Measurements from ENCODE around the gene PKD2.

PKD2 gene

GRCh38 chr4:87975466-87975865, 32.0 kb upstream of the PKD2 start, which contains the start of gene SPP1:
Gene SPP1 (plus strand): TSS chr4:87975714. CDS start chr4:87976896, 1,182 bp downstream.
- Histone ChIP-seq H3K9me3 (ENCODE audit: control insufficient read depth, low read length) (no peaks in the 10 kb centered on the region), H3K36me3 (ENCODE audit: control insufficient read depth, insufficient read depth, low read length, severe bottlenecking) (no peaks in the 10 kb centered on the region), H3K4me3 (ENCODE audit: low read length) (no peak within 1 kb of the TSS), H3K4me1 (ENCODE audit: control insufficient read depth, insufficient read depth, low read length) (peaks cover 19% of the 10 kb centered on the region), H3K27me3 (replicated peaks; ENCODE audit: control insufficient read depth, insufficient read depth, low read length) (no peaks in the 10 kb centered on the region), H3K9ac (ENCODE audit: low read length) (no peak within 1 kb of the TSS)
- peak; percentile 4 for DNase-seq (ENCODE audit: low read depth)

- no peak for DNase-seq (ENCODE audit: low read depth)
- Histone ChIP-seq H3K4me3 (ENCODE audit: low read length) (no peak overlapping the region), H3K36me3 (ENCODE audit: control insufficient read depth, insufficient read depth, low read length, severe bottlenecking) (no peaks in the 10 kb centered on the region), H3K27me3 (replicated peaks; ENCODE audit: control insufficient read depth, insufficient read depth, low read length) (no peaks in the 10 kb centered on the region), H3K4me1 (ENCODE audit: control insufficient read depth, insufficient read depth, low read length) (peaks cover 16% of the 10 kb centered on the region), H3K9ac (ENCODE audit: low read length) (no peak overlapping the region), H3K9me3 (ENCODE audit: control insufficient read depth, low read length) (no peaks in the 10 kb centered on the region)
Measured at GRCh38 chr4:87977521-87978278, 29.7 kb upstream of the PKD2 start.

DNA sequence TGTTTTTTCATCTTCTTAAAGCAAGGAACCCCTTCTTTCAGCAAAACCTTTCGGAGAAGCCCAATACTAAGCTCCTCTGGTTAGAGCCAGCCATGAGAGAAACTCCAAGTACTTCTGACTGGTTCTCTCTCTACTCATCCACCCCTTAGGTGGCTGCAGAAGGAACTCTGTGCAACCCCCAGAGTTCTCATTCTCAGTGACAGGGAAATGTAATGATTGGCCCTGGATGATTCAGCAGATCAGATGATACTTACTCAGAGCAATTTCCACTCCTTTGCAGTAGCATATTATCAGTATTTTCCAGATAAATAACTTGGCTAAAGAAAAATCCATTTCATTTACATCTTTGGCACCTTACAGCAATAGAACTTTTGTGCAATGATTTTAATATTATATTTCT, 28.8 kb upstream of the PKD2 start:
- Histone ChIP-seq H3K4me1 (ENCODE audit: control insufficient read depth, insufficient read depth, low read length) (peaks cover 7% of the 10 kb centered on the region), H3K27me3 (replicated peaks; ENCODE audit: control insufficient read depth, insufficient read depth, low read length) (no peaks in the 10 kb centered on the region)
- DNase-seq (ENCODE audit: low read depth), result no peak

DNA sequence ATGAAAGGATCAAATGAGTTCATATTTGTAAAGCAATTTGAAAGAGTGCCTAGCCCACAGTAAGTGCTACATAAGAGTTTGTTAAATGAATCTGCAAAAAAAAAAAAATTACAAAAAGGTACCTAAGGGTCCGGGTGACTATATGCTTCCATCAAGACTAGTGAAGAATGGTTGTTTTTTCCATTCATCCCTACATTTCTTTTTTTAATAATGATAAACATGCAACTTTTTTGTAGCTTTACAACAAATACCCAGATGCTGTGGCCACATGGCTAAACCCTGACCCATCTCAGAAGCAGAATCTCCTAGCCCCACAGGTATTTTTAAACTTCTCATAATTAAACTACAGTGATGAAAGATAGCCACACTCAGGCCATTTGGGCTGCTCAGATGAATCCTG, 27.6 kb upstream of the PKD2 start:
- H3K4me3 ChIP-seq (ENCODE audit: low read length), result no peak overlapping the region
- no peaks in the 10 kb centered on the region for H3K27me3 ChIP-seq (replicated peaks; ENCODE audit: control insufficient read depth, insufficient read depth, low read length)
- no peaks in the 10 kb centered on the region for H3K9me3 ChIP-seq (ENCODE audit: control insufficient read depth, low read length)
- peaks cover 4% of the 10 kb centered on the region for H3K4me1 ChIP-seq (ENCODE audit: control insufficient read depth, insufficient read depth, low read length)
- H3K36me3 ChIP-seq (ENCODE audit: control insufficient read depth, insufficient read depth, low read length, severe bottlenecking), result no peaks in the 10 kb centered on the region
- no peak overlapping the region for H3K9ac ChIP-seq (ENCODE audit: low read length)
- DNase-seq (ENCODE audit: low read depth), result no peak

More for the DNA sequence above, 28.8 kb upstream of the PKD2 start:
- H3K9me3 ChIP-seq (ENCODE audit: control insufficient read depth, low read length), result no peaks in the 10 kb centered on the region
- no peak overlapping the region for H3K9ac ChIP-seq (ENCODE audit: low read length)
- H3K36me3 ChIP-seq (ENCODE audit: control insufficient read depth, insufficient read depth, low read length, severe bottlenecking), result no peaks in the 10 kb centered on the region
- H3K4me3 ChIP-seq (ENCODE audit: low read length), result no peak overlapping the region

- H3K9ac ChIP-seq (ENCODE audit: low read length), result no peak overlapping the region
Measured at GRCh38 chr4:87981486-87981885, 25.9 kb upstream of the PKD2 start.

GRCh38 chr4:87982036-87982435, 25.4 kb upstream of the PKD2 start:
- no peak for DNase-seq (ENCODE audit: low read depth)
- Histone ChIP-seq H3K9ac (ENCODE audit: low read length) (no peak overlapping the region), H3K4me3 (ENCODE audit: low read length) (no peak overlapping the region), H3K4me1 (ENCODE audit: control insufficient read depth, insufficient read depth, low read length) (peaks cover 4% of the 10 kb centered on the region), H3K27me3 (replicated peaks; ENCODE audit: control insufficient read depth, insufficient read depth, low read length) (no peaks in the 10 kb centered on the region), H3K9me3 (ENCODE audit: control insufficient read depth, low read length) (no peaks in the 10 kb centered on the region), H3K36me3 (ENCODE audit: control insufficient read depth, insufficient read depth, low read length, severe bottlenecking) (no peaks in the 10 kb centered on the region)

More at GRCh38 chr4:87981486-87981885, 25.9 kb upstream of the PKD2 start:
- Histone ChIP-seq H3K9me3 (ENCODE audit: control insufficient read depth, low read length) (no peaks in the 10 kb centered on the region), H3K4me1 (ENCODE audit: control insufficient read depth, insufficient read depth, low read length) (peaks cover 4% of the 10 kb centered on the region), H3K36me3 (ENCODE audit: control insufficient read depth, insufficient read depth, low read length, severe bottlenecking) (no peaks in the 10 kb centered on the region), H3K27me3 (replicated peaks; ENCODE audit: control insufficient read depth, insufficient read depth, low read length) (no peaks in the 10 kb centered on the region), H3K4me3 (ENCODE audit: low read length) (no peak overlapping the region)
- no peak for DNase-seq (ENCODE audit: low read depth)

- peaks cover 4% of the 10 kb centered on the region for H3K4me1 ChIP-seq (ENCODE audit: control insufficient read depth, insufficient read depth, low read length)
- DNase-seq (ENCODE audit: low read depth), result no peak
- no peak overlapping the region for H3K9ac ChIP-seq (ENCODE audit: low read length)
- H3K4me3 ChIP-seq (ENCODE audit: low read length), result no peak overlapping the region
- H3K36me3 ChIP-seq (ENCODE audit: control insufficient read depth, insufficient read depth, low read length, severe bottlenecking), result no peaks in the 10 kb centered on the region
- no peaks in the 10 kb centered on the region for H3K9me3 ChIP-seq (ENCODE audit: control insufficient read depth, low read length)
- H3K27me3 ChIP-seq (replicated peaks; ENCODE audit: control insufficient read depth, insufficient read depth, low read length), result no peaks in the 10 kb centered on the region
Measured at GRCh38 chr4:87982446-87983010, 24.9 kb upstream of the PKD2 start.

GRCh38 chr4:87983996-87984395, 23.4 kb upstream of the PKD2 start:
- Histone ChIP-seq H3K36me3 (ENCODE audit: control insufficient read depth, insufficient read depth, low read length, severe bottlenecking) (no peaks in the 10 kb centered on the region), H3K27me3 (replicated peaks; ENCODE audit: control insufficient read depth, insufficient read depth, low read length) (no peaks in the 10 kb centered on the region), H3K4me3 (ENCODE audit: low read length) (no peak overlapping the region), H3K9ac (ENCODE audit: low read length) (no peak overlapping the region), H3K4me1 (ENCODE audit: control insufficient read depth, insufficient read depth, low read length) (no peaks in the 10 kb centered on the region), H3K9me3 (ENCODE audit: control insufficient read depth, low read length) (no peaks in the 10 kb centered on the region)
- DNase-seq (ENCODE audit: low read depth), result no peak

DNA sequence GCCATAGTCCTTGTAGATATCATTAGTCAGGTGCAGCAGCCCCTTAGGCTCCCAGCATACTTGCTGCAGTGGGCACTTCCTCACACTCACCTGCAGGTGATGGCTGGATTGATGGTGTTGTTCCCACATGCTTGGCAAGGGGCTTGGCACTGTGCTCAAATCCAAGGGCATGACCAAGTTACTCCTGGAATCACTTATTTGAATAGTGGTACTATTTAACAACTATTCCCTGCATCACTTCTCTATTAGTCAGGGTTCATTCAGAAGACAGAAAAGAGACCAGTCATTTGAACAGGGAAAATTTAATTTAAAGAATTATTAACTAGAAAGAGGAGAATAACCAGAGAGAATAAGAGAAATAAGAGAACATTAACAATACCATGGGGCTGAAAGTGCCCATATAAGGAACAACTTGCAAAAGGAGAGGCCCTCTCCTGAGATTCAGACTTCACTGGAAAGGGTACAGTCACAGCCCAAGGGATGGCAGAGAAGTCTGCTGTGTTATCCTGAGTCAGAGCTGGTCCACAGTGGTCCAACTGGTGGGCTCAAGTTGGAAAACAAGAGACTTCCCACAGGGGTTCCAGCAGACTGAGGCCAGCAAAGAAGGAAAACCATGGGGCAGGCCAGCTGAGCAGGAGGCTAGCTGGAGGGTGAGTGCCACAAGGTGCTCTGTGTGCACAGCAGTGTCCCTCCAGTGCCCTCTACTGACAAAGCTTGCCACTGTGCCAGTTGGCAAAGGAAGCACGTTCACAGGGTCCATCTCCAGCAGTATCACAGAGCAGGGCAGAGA, 22.1 kb upstream of the PKD2 start:
- H3K9ac ChIP-seq (ENCODE audit: low read length), result no peak overlapping the region
- no peaks in the 10 kb centered on the region for H3K36me3 ChIP-seq (ENCODE audit: control insufficient read depth, insufficient read depth, low read length, severe bottlenecking)
- H3K27me3 ChIP-seq (replicated peaks; ENCODE audit: control insufficient read depth, insufficient read depth, low read length), result no peaks in the 10 kb centered on the region
- peak; percentile 41 for DNase-seq (ENCODE audit: low read depth)
- H3K4me3 ChIP-seq (ENCODE audit: low read length), result no peak overlapping the region
- no peaks in the 10 kb centered on the region for H3K9me3 ChIP-seq (ENCODE audit: control insufficient read depth, low read length)
- no peaks in the 10 kb centered on the region for H3K4me1 ChIP-seq (ENCODE audit: control insufficient read depth, insufficient read depth, low read length)

DNA sequence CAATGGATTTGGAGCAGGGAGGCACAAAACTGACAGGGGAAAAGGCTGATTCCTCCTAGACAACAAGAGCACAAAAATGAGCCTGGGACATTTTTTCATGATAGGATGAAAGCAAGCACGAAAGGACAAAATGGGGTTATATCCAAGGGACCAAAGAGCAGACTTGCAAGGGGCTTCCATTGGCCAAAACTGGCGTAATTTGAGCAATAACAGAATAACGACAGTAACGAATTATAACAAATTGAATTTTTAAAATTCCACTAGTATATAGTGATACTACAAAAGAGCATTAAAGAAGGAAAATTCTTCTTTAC, 21.6 kb upstream of the PKD2 start:
- Histone ChIP-seq H3K9ac (ENCODE audit: low read length) (no peak overlapping the region), H3K4me3 (ENCODE audit: low read length) (no peak overlapping the region), H3K27me3 (replicated peaks; ENCODE audit: control insufficient read depth, insufficient read depth, low read length) (no peaks in the 10 kb centered on the region), H3K36me3 (ENCODE audit: control insufficient read depth, insufficient read depth, low read length, severe bottlenecking) (no peaks in the 10 kb centered on the region), H3K9me3 (ENCODE audit: control insufficient read depth, low read length) (no peaks in the 10 kb centered on the region), H3K4me1 (ENCODE audit: control insufficient read depth, insufficient read depth, low read length) (no peaks in the 10 kb centered on the region)
- no peak for DNase-seq (ENCODE audit: low read depth)

- Histone ChIP-seq H3K9ac (ENCODE audit: low read length) (no peak overlapping the region), H3K9me3 (ENCODE audit: control insufficient read depth, low read length) (no peaks in the 10 kb centered on the region), H3K27me3 (replicated peaks; ENCODE audit: control insufficient read depth, insufficient read depth, low read length) (no peaks in the 10 kb centered on the region), H3K4me3 (ENCODE audit: low read length) (no peak overlapping the region), H3K4me1 (ENCODE audit: control insufficient read depth, insufficient read depth, low read length) (no peaks in the 10 kb centered on the region), H3K36me3 (ENCODE audit: control insufficient read depth, insufficient read depth, low read length, severe bottlenecking) (no peaks in the 10 kb centered on the region)
- DNase-seq (ENCODE audit: low read depth), result no peak
Measured at GRCh38 chr4:87986508-87986907, 20.9 kb upstream of the PKD2 start.

Data from adipocyte (in vitro differentiated cells).